Mucosa of rectum (tissue), 2 donors: ENCODE results near the gene RERG.
"Not testable (repeated sequence)": the region's sequence is repeated elsewhere in the genome, so short reads cannot be mapped to it uniquely, and the experiment has no call there.

ENCODE experiments used
- H3K27ac ChIP-seq, 2 donors: one replicate each; pipeline ENCODE4 v1.7.0; 2013; ENCODE audit warnings: inconsistent platforms in 2 of 2, low read depth in 2 of 2, low read length in 2 of 2
- H3K27me3 ChIP-seq, 2 donors: one replicate each; pipeline ENCODE4 v1.7.0; 2013; ENCODE audit warnings: low read length in 2 of 2; ENCODE audit not compliant: control insufficient read depth in 2 of 2, insufficient read depth in 2 of 2
- H3K36me3 ChIP-seq, 2 donors: one replicate each; pipeline ENCODE4 v1.7.0; 2013; ENCODE audit warnings: low read length in 2 of 2; ENCODE audit not compliant: control insufficient read depth in 2 of 2, insufficient read depth in 2 of 2
- H3K4me1 ChIP-seq, 2 donors: one replicate each; pipeline ENCODE4 v1.7.0; 2013; ENCODE audit warnings: low read length in 2 of 2, mild to moderate bottlenecking in 1 of 2; ENCODE audit not compliant: control insufficient read depth in 2 of 2, insufficient read depth in 2 of 2
- H3K4me3 ChIP-seq, 2 donors: one replicate each; pipeline ENCODE4 v1.7.0; 2013; ENCODE audit warnings: low read length in 2 of 2
- H3K9ac ChIP-seq, 2 donors: one replicate each; pipeline ENCODE4 v1.7.0; 2013; ENCODE audit warnings: low read length in 2 of 2, low read depth in 1 of 2, mild to moderate bottlenecking in 1 of 2
- H3K9me3 ChIP-seq, 2 donors: one replicate each; pipeline ENCODE4 v1.7.0; 2013; ENCODE audit warnings: low read length in 2 of 2; ENCODE audit not compliant: control insufficient read depth in 2 of 2
- donor health status: healthy.
- donor health status: Normal muscosa, but diverticular disease.

RERG gene

DNA sequence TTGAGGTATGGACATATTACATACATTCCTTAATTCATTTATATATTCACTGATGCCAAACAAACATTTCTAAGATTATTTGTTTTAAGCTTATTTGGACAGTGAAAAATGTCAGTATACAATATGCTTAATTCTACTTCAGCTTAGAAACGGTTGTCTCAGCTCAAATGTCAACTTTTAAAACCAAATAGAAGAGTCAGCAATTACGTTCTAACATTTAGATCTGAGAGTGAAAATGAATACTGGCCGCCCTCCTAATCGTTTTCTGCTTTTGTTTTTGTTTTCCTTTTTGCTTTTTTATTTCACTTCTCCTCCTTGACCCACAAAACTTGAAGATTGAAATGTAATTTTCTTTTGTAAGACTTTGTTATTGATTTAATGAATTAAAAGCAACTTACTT lies 19.7 kb upstream of the RERG start:
- no peak overlapping the region for H3K9ac ChIP-seq
- no peak overlapping the region for H3K4me3 ChIP-seq
- H3K4me1 ChIP-seq, result no peaks in the 10 kb centered on the region
- no peaks in the 10 kb centered on the region for H3K36me3 ChIP-seq
- no peaks in the 10 kb centered on the region for H3K9me3 ChIP-seq
- H3K27me3 ChIP-seq, result no peaks in the 10 kb centered on the region
- no peak overlapping the region for H3K27ac ChIP-seq

GRCh38 chr12:15234508-15234907 lies 13.3 kb upstream of the RERG start:
- Histone ChIP-seq H3K9ac (no peak overlapping the region), H3K4me1 (no peaks in the 10 kb centered on the region), H3K9me3 (no peaks in the 10 kb centered on the region), H3K36me3 (no peaks in the 10 kb centered on the region), H3K27ac (no peak overlapping the region), H3K4me3 (no peak overlapping the region), H3K27me3 (no peaks in the 10 kb centered on the region)

- H3K36me3 ChIP-seq, result no peaks in the 10 kb centered on the region
- H3K27ac ChIP-seq, result no peak overlapping the region
- H3K4me3 ChIP-seq, result no peak overlapping the region
- no peaks in the 10 kb centered on the region for H3K4me1 ChIP-seq
- H3K9me3 ChIP-seq, result no peaks in the 10 kb centered on the region
- H3K27me3 ChIP-seq, result no peaks in the 10 kb centered on the region
- no peak overlapping the region for H3K9ac ChIP-seq
Observed at GRCh38 chr12:15234011-15234410, 12.8 kb upstream of the RERG start.

GRCh38 chr12:15232959-15233358 lies 11.7 kb upstream of the RERG start:
- Histone ChIP-seq H3K27ac (no peak overlapping the region), H3K4me1 (no peaks in the 10 kb centered on the region), H3K36me3 (no peaks in the 10 kb centered on the region), H3K27me3 (no peaks in the 10 kb centered on the region), H3K4me3 (no peak overlapping the region), H3K9me3 (no peaks in the 10 kb centered on the region), H3K9ac (no peak overlapping the region)

DNA sequence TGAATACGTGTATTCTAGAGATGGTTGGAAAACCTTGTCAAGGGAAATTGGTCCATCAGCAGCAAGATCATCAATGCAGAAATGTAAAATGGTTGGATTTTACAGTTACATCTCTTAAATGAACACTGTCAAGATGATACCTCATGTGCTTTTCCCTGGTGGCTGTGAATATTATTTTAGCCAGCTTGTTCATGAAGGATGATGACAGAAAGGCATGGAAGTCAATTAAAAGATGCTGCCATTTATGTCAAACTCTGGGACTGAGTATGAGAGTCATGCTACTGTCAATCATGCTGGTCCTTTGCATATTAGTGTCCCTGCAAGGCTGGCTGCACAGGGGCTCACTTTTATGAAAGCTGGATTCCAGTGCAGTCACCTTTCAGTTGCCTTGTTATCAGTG lies 10.3 kb upstream of the RERG start:
- H3K4me1 ChIP-seq, result no peaks in the 10 kb centered on the region
- H3K36me3 ChIP-seq, result no peaks in the 10 kb centered on the region
- no peaks in the 10 kb centered on the region for H3K27me3 ChIP-seq
- H3K9ac ChIP-seq, result no peak overlapping the region
- no peak overlapping the region for H3K27ac ChIP-seq
- no peaks in the 10 kb centered on the region for H3K9me3 ChIP-seq
- H3K4me3 ChIP-seq, result no peak overlapping the region

DNA sequence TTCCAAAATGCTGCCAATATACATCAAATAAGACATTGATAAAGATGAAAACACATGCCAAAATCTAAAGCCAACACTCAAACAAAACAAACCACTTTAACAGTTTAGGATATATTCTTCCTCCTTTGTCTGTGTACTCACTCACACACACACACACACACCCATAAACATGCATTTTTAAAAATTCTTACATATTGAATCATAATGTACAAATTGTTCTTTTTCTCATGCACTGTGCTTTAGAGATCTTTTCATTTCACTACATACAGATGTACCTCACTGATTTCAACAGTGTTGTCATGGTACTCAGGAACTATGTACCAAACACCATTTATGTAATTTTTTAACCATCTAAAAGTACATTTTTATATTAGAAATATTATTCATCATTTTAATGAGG lies 9.5 kb upstream of the RERG start:
- no peak overlapping the region for H3K9ac ChIP-seq
- H3K36me3 ChIP-seq, result no peaks in the 10 kb centered on the region
- no peaks in the 10 kb centered on the region for H3K4me1 ChIP-seq
- H3K27me3 ChIP-seq, result no peaks in the 10 kb centered on the region
- no peaks in the 10 kb centered on the region for H3K9me3 ChIP-seq
- H3K4me3 ChIP-seq, result no peak overlapping the region
- H3K27ac ChIP-seq, result no peak overlapping the region

- Histone ChIP-seq H3K4me1 (no peaks in the 10 kb centered on the region), H3K27me3 (no peaks in the 10 kb centered on the region), H3K27ac (no peak overlapping the region), H3K36me3 (no peaks in the 10 kb centered on the region), H3K9ac (no peak overlapping the region), H3K4me3 (no peak overlapping the region), H3K9me3 (no peaks in the 10 kb centered on the region)
Observed at GRCh38 chr12:15230137-15230536, 8.9 kb upstream of the RERG start.

GRCh38 chr12:15227004-15227679 lies 5.9 kb upstream of the RERG start:
- H3K9ac ChIP-seq, result no peak overlapping the region
- no peak overlapping the region for H3K27ac ChIP-seq
- no peaks in the 10 kb centered on the region for H3K9me3 ChIP-seq
- H3K27me3 ChIP-seq, result peaks cover 2 to 4% of the 10 kb centered on the region in 2 donors
- H3K4me1 ChIP-seq, result no peaks in the 10 kb centered on the region
- H3K36me3 ChIP-seq, result no peaks in the 10 kb centered on the region
- no peak overlapping the region for H3K4me3 ChIP-seq

DNA sequence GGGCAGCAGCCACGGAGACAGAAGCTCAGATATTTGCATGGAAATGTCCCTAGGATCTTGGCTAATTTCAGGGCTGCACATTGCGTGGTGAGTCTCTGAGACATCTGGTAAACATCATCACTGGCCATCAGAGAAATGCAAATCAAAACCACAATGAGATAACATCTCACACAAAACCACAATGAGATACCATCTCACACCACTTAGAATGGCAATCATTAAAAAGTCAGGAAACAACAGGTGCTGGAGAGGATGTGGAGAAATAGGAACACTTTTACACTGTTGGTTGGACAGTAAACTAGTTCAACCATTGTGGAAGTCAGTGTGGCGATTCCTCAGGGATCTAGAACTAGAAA lies 4.6 kb upstream of the RERG start:
- not testable (repeated sequence) for H3K36me3 ChIP-seq, H3K9ac ChIP-seq, H3K4me3 ChIP-seq, H3K4me1 ChIP-seq, H3K9me3 ChIP-seq, H3K27ac ChIP-seq, H3K27me3 ChIP-seq

DNA sequence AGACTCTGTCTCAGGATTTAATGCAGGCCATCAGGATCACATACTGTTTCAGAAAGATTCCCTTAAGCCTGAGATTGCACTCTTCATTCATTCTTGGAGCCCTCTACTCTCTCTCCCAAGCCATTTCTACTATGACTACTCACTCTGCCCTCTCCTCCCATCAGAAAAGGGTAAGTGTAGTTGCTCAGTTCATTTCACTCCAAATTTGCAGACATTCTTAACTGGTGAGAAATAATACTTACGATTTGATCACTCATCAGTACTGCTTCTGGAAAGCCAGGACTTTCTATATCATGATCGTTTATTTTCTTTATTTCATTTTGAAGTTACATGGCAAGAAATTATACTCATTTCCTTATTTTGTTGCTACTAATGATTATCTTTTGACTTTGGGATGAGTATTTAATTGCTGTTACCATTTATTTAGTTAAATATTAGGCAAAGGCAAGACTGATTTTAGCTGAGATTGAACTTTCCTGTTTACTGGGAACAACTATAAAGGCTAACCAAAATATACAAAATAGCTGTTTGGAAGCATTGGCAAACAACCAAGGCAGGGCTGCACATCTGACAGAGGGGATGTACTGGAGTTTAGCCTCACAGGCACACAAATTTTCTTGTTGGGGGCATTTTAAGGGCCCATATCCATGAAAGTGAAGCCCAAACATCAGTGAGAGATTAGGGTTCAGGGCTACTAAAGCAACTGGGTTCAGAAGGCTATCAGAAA lies 4.1 kb upstream of the RERG start:
- no peak overlapping the region for H3K4me3 ChIP-seq
- peaks cover 0 to 2% of the 10 kb centered on the region in 2 donors for H3K4me1 ChIP-seq
- H3K27me3 ChIP-seq, result peaks cover 2 to 9% of the 10 kb centered on the region in 2 donors
- no peak overlapping the region for H3K27ac ChIP-seq
- no peak overlapping the region for H3K9ac ChIP-seq
- no peaks in the 10 kb centered on the region for H3K9me3 ChIP-seq
- H3K36me3 ChIP-seq, result no peaks in the 10 kb centered on the region
